Measurements from ENCODE around the gene SEC14L1.
"Not testable (repeated sequence)": the region's sequence is repeated elsewhere in the genome, so short reads cannot be mapped to it uniquely, and the experiment has no call there.

SEC14L1 gene

GRCh38 chr17:77140878-77141767, at the start of gene SEC14L1:
SEC14L1 (plus strand) TSS chr17:77140969; CDS start chr17:77143597, 2,628 bp downstream.
- DNase-seq: peak; percentile 43
- in situ Hi-C loops (cut with HindIII; ENCODE audit: low pct_ligation_motif_present, low pct_unique_long_range_greater_than_20kb, low sequenced_read_pairs): no loop called here

GRCh38 chr17:77092025-77092424, 48.7 kb upstream of the SEC14L1 start:
- DNase-seq: no peak
- in situ Hi-C loops (cut with HindIII; ENCODE audit: low pct_ligation_motif_present, low pct_unique_long_range_greater_than_20kb, low sequenced_read_pairs): no loop called here

GRCh38 chr17:77095461-77095860, 45.3 kb upstream of the SEC14L1 start:
- in situ Hi-C loops (cut with HindIII; ENCODE audit: low pct_ligation_motif_present, low pct_unique_long_range_greater_than_20kb, low sequenced_read_pairs): no loop called here
- DNase-seq: no peak

GRCh38 chr17:77096570-77097214, 44.1 kb upstream of the SEC14L1 start:
- DNase-seq: peak; percentile 43
- in situ Hi-C loops (cut with HindIII; ENCODE audit: low pct_ligation_motif_present, low pct_unique_long_range_greater_than_20kb, low sequenced_read_pairs): no loop called here

GRCh38 chr17:77097631-77098180, 43.1 kb upstream of the SEC14L1 start:
- in situ Hi-C loops (cut with HindIII; ENCODE audit: low pct_ligation_motif_present, low pct_unique_long_range_greater_than_20kb, low sequenced_read_pairs): no loop called here
- DNase-seq: no peak

GRCh38 chr17:77098884-77099545, 41.8 kb upstream of the SEC14L1 start:
- in situ Hi-C loops (cut with HindIII; ENCODE audit: low pct_ligation_motif_present, low pct_unique_long_range_greater_than_20kb, low sequenced_read_pairs): no loop called here
- no peak for DNase-seq

GRCh38 chr17:77099997-77100396, 40.8 kb upstream of the SEC14L1 start:
- no peak for DNase-seq
- in situ Hi-C loops (cut with HindIII; ENCODE audit: low pct_ligation_motif_present, low pct_unique_long_range_greater_than_20kb, low sequenced_read_pairs): no loop called here

- in situ Hi-C loops (cut with HindIII; ENCODE audit: low pct_ligation_motif_present, low pct_unique_long_range_greater_than_20kb, low sequenced_read_pairs): no loop called here
- DNase-seq: no peak
These were observed 39.0 kb upstream of the SEC14L1 start for GRCh38 chr17:77101521-77102410.

- DNase-seq; in situ Hi-C loops (cut with HindIII; ENCODE audit: low pct_ligation_motif_present, low pct_unique_long_range_greater_than_20kb, low sequenced_read_pairs): not testable (repeated sequence)
These were observed 38.2 kb upstream of the SEC14L1 start for GRCh38 chr17:77102411-77103134.

GRCh38 chr17:77105706-77106105, 35.1 kb upstream of the SEC14L1 start:
- no peak for DNase-seq
- in situ Hi-C loops (cut with HindIII; ENCODE audit: low pct_ligation_motif_present, low pct_unique_long_range_greater_than_20kb, low sequenced_read_pairs): no loop called here

GRCh38 chr17:77106874-77107358, 33.9 kb upstream of the SEC14L1 start:
- no peak for DNase-seq
- in situ Hi-C loops (cut with HindIII; ENCODE audit: low pct_ligation_motif_present, low pct_unique_long_range_greater_than_20kb, low sequenced_read_pairs): no loop called here

GRCh38 chr17:77107506-77108433, 33.0 kb upstream of the SEC14L1 start:
- no peak for DNase-seq
- in situ Hi-C loops (cut with HindIII; ENCODE audit: low pct_ligation_motif_present, low pct_unique_long_range_greater_than_20kb, low sequenced_read_pairs): no loop called here

GRCh38 chr17:77109159-77109759, 31.5 kb upstream of the SEC14L1 start:
- no peak for DNase-seq
- in situ Hi-C loops (cut with HindIII; ENCODE audit: low pct_ligation_motif_present, low pct_unique_long_range_greater_than_20kb, low sequenced_read_pairs): no loop called here

- peak; percentile 78 for DNase-seq
- in situ Hi-C loops (cut with HindIII; ENCODE audit: low pct_ligation_motif_present, low pct_unique_long_range_greater_than_20kb, low sequenced_read_pairs): no loop called here
These were observed 30.9 kb upstream of the SEC14L1 start for GRCh38 chr17:77109764-77110359.

- in situ Hi-C loops (cut with HindIII; ENCODE audit: low pct_ligation_motif_present, low pct_unique_long_range_greater_than_20kb, low sequenced_read_pairs); DNase-seq: not testable (repeated sequence)
These were observed 29.4 kb upstream of the SEC14L1 start for GRCh38 chr17:77111165-77111933.

All from ACHN (cell line).